ENCODE data around the gene WNT5A.

DNA sequence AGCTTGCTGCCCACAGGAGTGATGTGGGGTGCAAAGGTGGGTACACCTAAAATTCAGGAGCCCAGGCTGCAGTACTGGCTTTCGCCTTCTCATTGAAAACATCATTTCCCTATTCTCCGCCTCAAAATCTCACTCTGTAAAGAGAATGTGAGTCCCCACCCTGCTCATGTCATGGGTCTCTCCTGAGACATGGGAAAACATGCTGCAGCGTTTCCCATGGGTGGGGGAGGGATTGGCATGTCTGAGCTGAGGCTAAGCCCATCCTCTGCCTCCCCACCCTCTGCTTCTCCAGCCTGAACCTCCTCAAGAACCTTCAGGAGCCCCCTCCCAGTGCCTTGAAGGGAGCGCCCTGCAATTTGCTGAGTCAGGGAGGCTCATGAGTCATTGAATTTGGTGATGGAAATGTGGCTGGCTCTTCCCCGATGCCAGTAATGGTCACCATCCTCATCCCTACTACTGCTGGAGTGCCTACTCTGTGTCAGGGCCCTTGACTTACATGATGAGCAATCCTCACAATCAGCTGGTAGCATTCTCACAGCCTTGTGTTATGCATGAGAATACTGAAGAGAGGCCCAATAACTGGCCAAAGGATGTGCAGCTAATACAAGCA lies 28.8 kb downstream of the WNT5A start:
- no peak for TF ChIP-seq YY1 (IDR thresholded peaks at IDR 0.05; ENCODE audit: insufficient read depth, insufficient read length)
- TF ChIP-seq ZNF274 (IDR thresholded peaks at IDR 0.05; ENCODE audit: low read depth, low read length): no peak
- TF ChIP-seq SUZ12 (IDR thresholded peaks at IDR 0.05; ENCODE audit: extremely low read depth, insufficient read depth, insufficient read length): no peak

Measured in NT2/D1 (cell line).